HCT116 (cell line): Measurements from ENCODE around the gene MPP1.

Experiments used
- ATF3 ChIP-seq: IDR thresholded peaks from 2 replicates; pipeline ENCODE4 v1.6.1; 2012
- CTCF ChIP-seq, 3 experiments: fragments of 200-600 bp in 1 of 3; sonication (generic) in 1 of 3; IDR thresholded peaks in 2 of 3; conservative IDR thresholded peaks in 1 of 3; 2 replicates each; pipeline ENCODE4 v1.5.1; 2012 to 2017; ENCODE audit warnings: low read depth in 2 of 3, low read length in 2 of 3, antibody characterized with exemption in 1 of 3, borderline replicate concordance in 1 of 3, control low read depth in 1 of 3, mild to moderate bottlenecking in 1 of 3, mixed read lengths in 1 of 3, mixed run types in 1 of 3, moderate library complexity in 1 of 3; ENCODE audit not compliant: insufficient read depth in 1 of 3
- ELF1 ChIP-seq: IDR thresholded peaks from 2 replicates; pipeline ENCODE4 v1.6.1; 2012; ENCODE audit warnings: low read depth, borderline replicate concordance
- EZH2 ChIP-seq: fragments of 200-600 bp; sonication (generic); IDR thresholded peaks from 2 replicates; pipeline ENCODE4 v1.6.1; 2017; ENCODE audit warnings: antibody characterized with exemption, mixed run types
- EZH2phosphoT487 ChIP-seq: fragments of 200-600 bp; IDR thresholded peaks from 2 replicates; pipeline ENCODE4 v1.6.1; 2018; ENCODE audit warnings: antibody characterized with exemption, borderline replicate concordance
- RAD21 ChIP-seq: IDR thresholded peaks from 2 replicates; pipeline ENCODE4 v1.6.1; 2012; ENCODE audit warnings: low read depth, mild to moderate bottlenecking
- TCF7L2 ChIP-seq: IDR thresholded peaks from 2 replicates; pipeline ENCODE4 v1.7.0; 2011; ENCODE audit warnings: borderline replicate concordance, inconsistent platforms; ENCODE audit not compliant: insufficient read depth, insufficient read length; ENCODE audit errors: extremely low read depth

GRCh38 chrX:154729439-154729838 is 75.8 kb downstream of the MPP1 start:
- TF ChIP-seq RAD21 (no peak), EZH2 (no peak), CTCF (IDR thresholded peaks at IDR 0.05 in 2 of 3, conservative IDR thresholded peaks at IDR 0.05 in 1 of 3; ENCODE audit: borderline replicate concordance in 1 of 3, insufficient read depth in 1 of 3, low read depth in 2 of 3, low read length in 2 of 3) (no peak), TCF7L2 (no peak), ATF3 (no peak), EZH2phosphoT487 (no peak), ELF1 (no peak)
